Activated T-cell treated with anti-CD3 and anti-CD28 coated beads for 24 hours (primary cell): ENCODE results near the gene PDGFC.
"Not testable (repeated sequence)": the region's sequence is repeated elsewhere in the genome, so short reads cannot be mapped to it uniquely, and the experiment has no call there.

Source experiments
- DNase-seq: peaks from one replicate; pipeline ENCODE4 v3.0.0-alpha.2; 2020; ENCODE audit warnings: low read depth

Gene PDGFC

DNA sequence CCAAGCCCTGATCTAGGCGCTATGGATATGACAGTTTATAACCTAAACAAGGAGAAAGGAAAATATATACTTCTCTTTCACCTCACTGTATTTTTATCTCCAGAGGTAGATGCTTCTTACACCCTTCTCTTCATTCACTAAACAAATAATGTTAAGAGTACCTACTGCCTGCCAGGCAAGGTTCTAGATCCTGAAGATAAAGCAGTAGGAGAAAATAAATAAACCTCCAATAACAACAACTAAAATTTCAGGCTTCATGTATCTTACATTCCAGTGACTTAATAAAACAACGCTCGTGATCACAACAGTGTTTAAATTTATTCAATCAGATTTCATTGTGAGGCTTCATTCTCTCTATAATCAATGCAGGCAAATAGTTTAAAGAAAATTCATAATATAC is 20.7 kb downstream of the PDGFC start:
- DNase-seq = no peak

- DNase-seq = no peak
Measured at GRCh38 chr4:156950090-156950489, 21.5 kb downstream of the PDGFC start.

DNA sequence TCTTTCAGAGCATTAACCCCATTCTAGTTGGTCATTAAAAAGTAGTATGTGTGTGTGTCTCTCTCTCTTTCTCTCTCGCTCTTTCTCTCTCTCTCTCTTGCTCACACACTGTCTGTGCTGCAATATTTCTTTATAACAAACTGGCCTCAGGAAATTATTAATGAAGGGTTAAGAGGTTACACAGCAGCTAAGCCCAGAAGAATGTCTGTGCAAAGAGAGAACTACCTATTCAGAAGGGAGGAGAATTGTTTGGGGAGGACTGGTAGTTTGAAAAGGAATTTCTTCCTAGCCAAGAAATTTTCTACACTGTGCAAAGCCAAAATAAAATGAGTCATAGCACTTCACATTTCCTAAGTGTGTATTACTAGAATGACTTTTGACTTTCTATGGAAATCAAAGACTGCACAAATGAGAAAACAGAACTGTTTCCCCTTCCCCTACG is 22.2 kb downstream of the PDGFC start:
- no peak for DNase-seq

DNA sequence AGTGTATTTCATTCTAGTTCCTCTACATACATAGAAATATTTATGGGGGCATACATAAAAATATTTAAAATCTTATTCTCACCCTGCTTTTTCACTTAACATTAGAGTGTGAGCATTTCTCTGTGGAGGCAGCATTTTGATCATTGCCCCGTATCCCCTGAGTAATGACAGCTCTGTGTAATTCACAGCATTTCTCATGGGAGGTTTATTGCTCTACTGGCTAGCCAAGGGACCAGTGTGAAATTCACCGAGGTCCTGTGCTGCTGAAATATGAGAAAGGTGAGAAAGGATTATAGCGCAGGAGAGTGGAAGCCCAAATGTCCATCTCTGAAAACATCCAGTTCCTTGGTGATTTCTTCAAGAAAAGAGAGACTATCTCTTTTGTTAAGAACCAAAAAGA is 22.9 kb downstream of the PDGFC start:
- DNase-seq = no peak

- DNase-seq = no peak
Measured at GRCh38 chr4:156948133-156948532, 23.5 kb downstream of the PDGFC start.

DNA sequence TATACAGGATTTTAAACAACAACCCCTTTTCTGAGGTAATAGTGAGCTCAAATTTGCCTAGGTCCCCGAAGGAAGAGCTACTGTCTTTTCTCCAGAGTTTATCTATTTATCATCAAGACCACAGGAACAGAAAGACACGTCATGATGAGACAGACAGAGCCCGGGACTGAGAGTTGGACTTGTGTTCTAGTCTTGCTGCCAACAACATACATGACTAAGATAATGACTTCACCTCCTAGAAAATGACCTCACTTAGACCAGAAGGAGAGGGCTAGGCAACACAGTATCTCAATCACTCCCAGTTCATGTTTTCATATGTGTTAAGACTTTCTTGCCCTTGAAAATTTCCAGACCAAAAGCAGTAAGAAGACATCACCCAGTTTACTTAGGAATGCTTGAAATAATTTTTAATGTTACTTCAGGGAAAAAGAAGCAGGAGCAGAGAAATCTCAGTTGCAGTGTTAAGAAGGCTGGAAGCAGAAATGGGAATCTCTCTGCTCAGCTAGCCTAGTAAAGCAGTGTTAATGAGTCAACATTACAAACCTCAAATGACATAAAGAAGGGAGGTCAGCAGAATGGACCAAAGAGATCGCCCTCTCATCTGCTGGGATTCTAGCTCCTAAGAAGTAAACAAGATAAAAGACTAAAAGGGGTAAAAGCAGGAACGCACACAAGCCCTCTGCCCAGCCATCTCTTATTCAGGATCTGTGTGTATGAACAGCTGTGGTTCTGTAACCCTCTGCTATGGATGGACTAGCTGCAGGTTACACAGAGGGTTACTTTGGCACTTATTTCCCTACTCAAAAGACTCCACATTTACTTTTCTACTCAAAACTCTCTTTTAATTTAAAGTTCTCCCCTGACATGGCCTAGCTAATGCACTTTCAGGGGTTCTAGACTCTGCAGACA is 24.8 kb downstream of the PDGFC start:
- DNase-seq = no peak

- DNase-seq = no peak
Measured at GRCh38 chr4:156945532-156945931, 26.1 kb downstream of the PDGFC start.

DNA sequence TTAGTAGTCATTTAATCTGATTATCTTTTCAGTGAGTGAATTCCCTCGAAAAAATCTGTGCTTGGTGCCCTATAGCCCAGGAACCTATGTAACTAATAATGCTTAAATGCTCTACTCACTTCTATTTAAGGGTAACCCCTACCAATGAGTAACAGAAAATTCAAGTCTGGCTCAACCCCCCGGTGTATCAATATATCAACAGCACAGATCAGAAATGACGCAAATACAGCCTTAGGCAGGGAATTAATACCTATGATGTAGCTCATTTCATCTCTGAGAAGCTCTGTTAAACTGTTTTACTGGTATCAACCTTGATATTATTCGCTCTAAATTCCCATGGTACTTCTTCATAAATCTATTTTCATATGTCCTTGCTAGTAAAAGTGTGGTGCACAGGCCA is 28.6 kb downstream of the PDGFC start:
- no peak for DNase-seq

DNA sequence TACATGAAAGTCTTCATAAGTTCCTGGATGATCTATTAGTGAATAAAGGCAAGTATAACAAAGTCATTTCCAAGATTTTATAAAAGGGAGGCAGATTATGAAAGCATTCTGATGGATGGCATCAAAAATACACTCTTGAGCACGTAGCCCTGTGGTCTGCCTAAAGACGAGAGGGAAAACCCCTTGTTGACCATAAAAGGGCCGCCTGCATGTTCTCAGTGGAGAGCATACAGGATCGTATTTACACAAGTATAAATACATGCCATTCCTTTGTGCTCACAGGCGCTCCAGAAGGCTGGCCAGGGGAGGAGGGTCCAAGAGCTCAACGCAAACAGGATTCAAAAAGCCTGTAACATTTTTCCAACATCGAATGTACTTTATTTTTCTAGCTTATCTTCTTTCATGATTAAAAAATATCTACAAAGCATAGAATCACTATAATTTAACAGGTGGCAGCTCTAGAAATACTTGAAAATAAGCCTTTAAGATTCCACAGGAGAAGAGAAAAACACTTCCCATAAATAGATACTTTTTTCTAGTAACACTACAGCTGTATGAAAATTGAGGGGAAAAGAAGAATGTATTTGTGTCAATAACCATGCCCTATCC is 29.6 kb downstream of the PDGFC start:
- no peak for DNase-seq

DNA sequence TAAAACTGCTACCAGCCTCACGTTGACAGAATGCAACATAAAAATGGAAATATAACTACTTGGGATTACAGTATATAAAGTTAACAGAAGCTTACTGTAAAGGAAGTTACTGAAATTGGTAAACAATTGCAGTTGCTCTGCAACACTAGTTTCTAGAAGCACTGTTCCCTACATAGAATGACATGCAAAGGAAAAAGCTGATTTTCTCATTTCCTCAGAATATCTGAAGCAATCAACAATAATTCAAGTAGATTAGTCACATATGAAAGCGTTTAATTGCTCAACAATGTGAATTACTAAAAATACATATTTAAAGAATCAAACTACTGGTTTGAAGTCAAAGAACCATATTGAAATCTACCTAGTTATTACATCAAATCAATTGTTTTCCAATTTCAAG is 31.8 kb downstream of the PDGFC start:
- no peak for DNase-seq

DNA sequence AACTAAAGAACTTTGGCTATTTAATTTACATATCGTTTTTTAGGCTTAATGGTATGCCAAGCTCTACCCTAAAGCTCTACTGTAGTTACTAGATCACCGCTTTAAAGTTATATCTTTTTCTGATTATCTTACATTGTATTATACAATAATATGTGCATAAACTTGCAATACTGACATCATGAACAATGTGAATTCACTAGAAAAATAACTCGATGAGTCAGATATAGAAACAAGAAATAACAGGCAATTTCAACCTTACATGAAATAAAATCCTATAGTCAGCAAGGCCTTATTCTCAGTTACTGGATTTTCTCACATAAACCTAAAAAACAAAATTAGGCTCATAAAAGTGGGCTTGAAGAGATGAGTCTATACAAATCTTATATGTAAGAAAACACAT is 32.5 kb downstream of the PDGFC start:
- no peak for DNase-seq

DNA sequence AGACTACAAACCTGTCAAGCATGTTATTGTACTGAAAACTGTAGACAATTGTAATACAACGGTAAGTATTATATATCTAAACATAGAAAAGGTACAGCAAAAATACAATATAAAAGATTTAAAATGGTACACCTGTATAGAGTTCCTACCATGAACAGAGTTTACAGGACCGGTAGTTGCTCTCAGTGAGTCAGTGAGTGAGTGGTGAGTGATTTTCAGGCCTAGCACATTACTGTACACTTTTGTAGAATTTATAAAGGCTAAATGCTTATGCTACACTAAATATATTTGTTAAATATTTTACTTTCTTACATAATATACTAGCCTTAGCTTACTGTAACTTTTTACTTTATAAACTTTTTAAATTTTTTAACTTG is 37.4 kb downstream of the PDGFC start:
- no peak for DNase-seq

- DNase-seq = no peak
Measured at GRCh38 chr4:156933633-156934258, 37.9 kb downstream of the PDGFC start.

- DNase-seq = not testable (repeated sequence)
Measured at GRCh38 chr4:156932360-156932759, 39.2 kb downstream of the PDGFC start.

DNA sequence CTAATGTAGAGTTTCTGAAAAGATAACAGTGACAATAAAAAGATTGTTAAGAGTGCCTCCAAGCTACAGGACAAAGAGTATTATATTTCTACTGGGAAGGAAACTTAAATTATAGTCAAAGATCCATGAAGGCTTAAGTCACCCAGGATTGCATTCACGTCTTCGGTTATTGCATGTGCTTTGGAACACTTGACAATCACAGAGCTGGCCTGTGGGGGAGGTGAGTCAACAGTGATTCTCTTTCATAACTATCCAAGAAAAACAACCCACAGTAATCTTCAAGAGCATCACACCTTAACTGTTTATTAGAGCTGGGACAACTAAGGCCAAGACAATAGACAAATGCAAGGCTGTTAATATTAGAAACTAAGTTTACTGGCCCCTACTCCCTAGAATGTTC is 40.3 kb downstream of the PDGFC start:
- DNase-seq = no peak

DNA sequence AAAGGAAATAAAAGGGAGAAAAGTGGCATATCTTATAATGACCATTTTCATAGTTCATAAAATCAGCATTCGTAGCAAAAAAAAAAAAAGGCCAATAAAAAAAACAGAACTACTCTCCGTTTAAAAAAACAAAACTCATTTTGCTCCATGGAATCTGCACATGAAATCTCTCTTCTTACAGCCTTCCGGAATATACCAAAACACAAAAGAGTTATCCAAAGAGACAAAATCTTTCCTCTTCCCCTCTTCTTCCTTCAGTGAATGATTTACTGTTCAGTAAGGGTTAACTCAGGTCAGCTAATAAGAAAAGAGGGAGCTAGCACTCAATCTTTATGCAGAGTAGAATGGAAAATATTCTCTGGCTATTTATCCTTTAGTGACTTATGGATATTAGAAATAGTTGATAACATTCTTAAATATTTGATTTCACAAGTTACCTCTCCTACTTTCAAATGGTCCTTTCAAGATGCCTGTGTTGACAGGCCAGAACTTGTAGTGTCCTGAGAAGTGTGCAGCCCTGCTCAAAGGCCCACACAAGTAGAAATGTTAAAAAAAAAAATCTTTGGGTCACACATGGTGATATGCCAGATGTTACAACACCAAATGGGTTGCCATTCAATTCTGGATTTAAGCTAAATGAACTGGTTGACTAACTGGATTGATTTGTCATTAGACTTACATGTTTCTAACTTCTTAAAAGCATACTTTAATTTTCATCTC is 42.1 kb downstream of the PDGFC start:
- no peak for DNase-seq

DNA sequence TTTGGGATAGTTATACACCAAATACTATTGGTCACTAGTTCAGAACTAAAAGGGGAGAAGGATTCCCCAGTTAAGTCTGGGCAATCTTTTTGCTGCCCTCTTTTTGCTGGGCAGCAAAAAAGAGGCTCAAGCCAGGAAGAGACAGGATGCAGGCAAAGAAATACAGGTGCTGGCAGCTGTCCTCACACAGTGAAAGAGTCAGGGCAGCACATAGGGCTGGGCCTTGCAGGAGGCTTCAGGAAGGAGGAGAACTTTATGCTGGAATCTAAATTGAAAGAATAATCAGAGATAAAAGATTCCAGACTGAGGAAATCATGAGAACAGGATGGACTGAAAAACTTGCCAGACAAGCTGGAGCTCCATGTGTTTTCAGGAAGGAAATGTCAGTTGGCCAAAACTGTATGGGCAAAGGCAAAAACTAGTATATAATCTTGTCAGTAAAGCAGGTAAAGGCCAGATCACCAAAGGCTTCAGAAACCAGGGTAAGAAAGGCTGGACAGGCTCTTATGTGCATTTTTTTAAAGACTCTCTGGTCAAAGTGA is 46.8 kb downstream of the PDGFC start:
- DNase-seq = no peak

DNA sequence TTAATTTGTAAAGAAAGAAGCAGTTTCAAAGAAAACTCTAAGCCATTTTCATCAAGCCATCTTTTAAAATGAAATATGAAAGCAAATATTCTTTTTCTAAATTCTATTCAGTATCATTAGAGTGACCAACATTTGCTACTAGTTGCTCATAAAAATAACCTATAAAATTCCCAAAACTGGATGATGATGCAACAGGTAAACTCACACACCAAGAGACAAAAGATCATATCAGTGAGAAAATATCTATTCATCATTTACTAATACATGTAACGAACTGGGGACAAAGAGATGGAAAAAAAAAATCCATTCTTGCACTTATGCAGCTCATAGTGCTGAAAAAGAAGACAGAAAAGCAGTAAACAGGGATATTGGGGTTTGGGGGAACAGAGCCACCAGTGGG is 48.1 kb downstream of the PDGFC start:
- DNase-seq = no peak

DNA sequence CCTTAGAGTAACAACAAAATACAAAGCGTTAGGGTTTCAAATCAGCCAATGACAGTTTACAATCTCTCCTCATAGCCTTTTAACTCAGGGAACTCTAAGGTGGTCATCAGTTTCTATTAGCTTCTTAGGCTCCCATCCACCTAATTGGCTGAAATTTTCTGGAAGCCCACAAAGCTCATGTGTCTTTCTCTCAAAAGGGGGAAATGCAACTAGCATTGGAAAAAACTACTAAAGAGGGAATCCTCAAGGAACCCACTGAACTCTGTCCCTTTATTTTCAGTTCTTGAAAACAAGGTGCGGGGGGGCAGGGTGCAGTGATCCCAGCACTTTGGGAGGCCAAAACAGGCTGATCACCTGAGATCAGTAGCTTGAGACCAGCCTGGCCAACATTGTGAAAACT is 56.4 kb downstream of the PDGFC start:
- DNase-seq = no peak

DNA sequence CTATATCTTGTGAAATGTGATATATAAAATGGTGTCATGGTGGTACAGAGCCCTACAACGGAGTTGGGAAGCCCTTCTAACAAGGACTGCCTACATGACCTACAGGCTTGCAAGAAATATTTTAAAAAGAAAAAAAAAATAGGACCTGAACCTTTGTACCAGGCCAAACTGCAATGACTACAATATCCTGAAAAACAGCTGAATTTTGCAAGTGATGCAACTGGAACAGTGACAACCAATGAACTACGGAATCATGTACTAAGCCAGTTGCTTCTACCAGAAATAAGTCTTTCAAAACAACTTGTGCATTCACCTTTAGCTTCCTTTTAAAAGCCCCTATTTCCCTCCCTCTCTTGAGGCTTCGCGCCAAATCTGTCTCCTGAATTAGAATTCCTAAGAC is 58.4 kb downstream of the PDGFC start:
- no peak for DNase-seq

- DNase-seq = no peak
Measured at GRCh38 chr4:156909010-156909409, 62.6 kb downstream of the PDGFC start.

GRCh38 chr4:156906325-156906724 is 65.3 kb downstream of the PDGFC start:
- DNase-seq = no peak
